ENCODE data around the gene MACROH2A1.

The MACROH2A1 gene

GRCh38 chr5:135317286-135317685 is 81.7 kb downstream of the MACROH2A1 start:
- no peak overlapping the region for H3K4me3 ChIP-seq (ENCODE audit: low read depth, low read length)
- TF ChIP-seq, protein P1, sequence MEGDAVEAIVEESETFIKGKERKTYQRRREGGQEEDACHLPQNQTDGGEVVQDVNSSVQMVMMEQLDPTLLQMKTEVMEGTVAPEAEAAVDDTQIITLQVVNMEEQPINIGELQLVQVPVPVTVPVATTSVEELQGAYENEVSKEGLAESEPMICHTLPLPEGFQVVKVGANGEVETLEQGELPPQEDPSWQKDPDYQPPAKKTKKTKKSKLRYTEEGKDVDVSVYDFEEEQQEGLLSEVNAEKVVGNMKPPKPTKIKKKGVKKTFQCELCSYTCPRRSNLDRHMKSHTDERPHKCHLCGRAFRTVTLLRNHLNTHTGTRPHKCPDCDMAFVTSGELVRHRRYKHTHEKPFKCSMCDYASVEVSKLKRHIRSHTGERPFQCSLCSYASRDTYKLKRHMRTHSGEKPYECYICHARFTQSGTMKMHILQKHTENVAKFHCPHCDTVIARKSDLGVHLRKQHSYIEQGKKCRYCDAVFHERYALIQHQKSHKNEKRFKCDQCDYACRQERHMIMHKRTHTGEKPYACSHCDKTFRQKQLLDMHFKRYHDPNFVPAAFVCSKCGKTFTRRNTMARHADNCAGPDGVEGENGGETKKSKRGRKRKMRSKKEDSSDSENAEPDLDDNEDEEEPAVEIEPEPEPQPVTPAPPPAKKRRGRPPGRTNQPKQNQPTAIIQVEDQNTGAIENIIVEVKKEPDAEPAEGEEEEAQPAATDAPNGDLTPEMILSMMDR (IDR thresholded peaks at IDR 0.05; ENCODE audit: borderline replicate concordance, insufficient read depth, low read depth, low read length) = no peak

DNA sequence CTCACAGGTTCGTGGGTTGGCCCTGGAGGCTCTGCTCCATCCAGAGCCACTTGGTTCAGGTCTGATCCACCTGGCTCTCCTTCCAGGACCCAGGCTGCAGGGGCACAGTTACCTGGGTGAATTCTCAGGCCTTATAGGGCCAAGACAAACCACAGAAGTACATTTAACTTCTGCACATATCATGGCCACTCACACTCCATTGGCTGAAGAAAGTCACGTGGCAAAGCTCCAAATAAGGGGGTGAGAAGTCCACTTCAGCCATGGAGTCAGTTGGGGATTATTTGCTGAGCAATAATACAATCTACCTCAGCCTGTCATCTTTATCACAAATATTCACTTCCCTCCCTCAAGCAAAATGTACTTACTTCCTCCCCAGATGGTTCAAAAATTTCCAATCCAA is 83.6 kb downstream of the MACROH2A1 start:
- TF ChIP-seq, protein P1 (IDR thresholded peaks at IDR 0.05; ENCODE audit: borderline replicate concordance, insufficient read depth, low read depth, low read length) = no peak

GRCh38 chr5:135313946-135314345 is 85.1 kb downstream of the MACROH2A1 start:
- H3K4me3 ChIP-seq (ENCODE audit: low read depth, low read length) = no peak overlapping the region

More for the DNA sequence above, 83.6 kb downstream of the MACROH2A1 start:
- H3K4me3 ChIP-seq (ENCODE audit: low read depth, low read length) = no peak overlapping the region

GRCh38 chr5:135313405-135313804 is 85.6 kb downstream of the MACROH2A1 start:
- no peak overlapping the region for H3K4me3 ChIP-seq (ENCODE audit: low read depth, low read length)
- TF ChIP-seq, protein P1 (IDR thresholded peaks at IDR 0.05; ENCODE audit: borderline replicate concordance, insufficient read depth, low read depth, low read length) = no peak

More at GRCh38 chr5:135313946-135314345, 85.1 kb downstream of the MACROH2A1 start:
- TF ChIP-seq, protein P1 (IDR thresholded peaks at IDR 0.05; ENCODE audit: borderline replicate concordance, insufficient read depth, low read depth, low read length) = no peak

GRCh38 chr5:135312255-135312935 is 86.6 kb downstream of the MACROH2A1 start:
- no peak overlapping the region for H3K4me3 ChIP-seq (ENCODE audit: low read depth, low read length)
- TF ChIP-seq, protein P1 (IDR thresholded peaks at IDR 0.05; ENCODE audit: borderline replicate concordance, insufficient read depth, low read depth, low read length) = no peak

DNA sequence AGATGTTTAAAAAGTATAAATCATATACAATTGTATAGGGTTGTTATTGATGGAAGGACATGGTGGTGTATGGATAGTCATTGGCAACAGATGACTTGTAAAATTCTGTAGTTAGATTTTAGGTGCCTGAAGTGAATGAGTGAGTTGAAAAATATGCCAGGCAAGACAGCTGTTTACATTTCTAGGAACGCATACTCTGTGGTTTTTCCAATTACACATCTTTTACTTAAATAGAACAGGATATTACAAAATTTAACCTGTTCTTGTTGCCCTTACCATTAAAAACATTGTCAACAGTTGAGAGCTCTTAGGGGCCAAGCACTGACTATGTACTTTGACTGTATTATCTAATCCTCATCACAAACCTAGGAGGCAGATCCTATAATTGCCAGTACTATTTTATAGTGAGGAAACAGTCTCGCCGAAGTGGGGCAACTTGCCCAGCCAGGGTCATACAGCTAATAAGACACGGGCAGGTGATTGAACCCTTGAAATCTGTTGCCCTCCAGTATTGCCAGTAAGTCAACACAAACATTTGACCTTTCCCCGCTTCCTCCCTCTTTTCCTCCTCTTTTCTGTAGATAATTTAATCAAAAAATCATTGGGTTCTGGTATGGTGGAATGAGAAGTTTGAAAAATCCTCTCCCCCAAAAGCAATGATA is 88.6 kb downstream of the MACROH2A1 start:
- no peak overlapping the region for H3K4me3 ChIP-seq (ENCODE audit: low read depth, low read length)
- TF ChIP-seq, protein P1 (IDR thresholded peaks at IDR 0.05; ENCODE audit: borderline replicate concordance, insufficient read depth, low read depth, low read length) = no peak

All from GM12875 (cell line).